Right lobe of liver (tissue), 6 donors: Measurements from ENCODE around the gene GLRA1. TPM values are rescaled to one million over a fixed set of nuclear protein-coding genes. Genes with fewer than 3 reads are reported as not detected.

Experiments
- ATAC-seq, 4 donors: fragments of 200-7000 bp; cut with Tn5 transposase; one replicate each; pipeline ENCODE4 v1.9.1; 2020; ENCODE audit warnings: mild to moderate bottlenecking in 4 of 4, moderate library complexity in 4 of 4
- DNase-seq, 3 donors: peaks; one replicate each; pipeline ENCODE4 v3.0.0-alpha.2; 2020
- H3K27ac ChIP-seq, 3 donors: fragments of 200-600 bp; one replicate each; pipeline ENCODE4 v1.8.0; 2022
- H3K27me3 ChIP-seq, 2 donors: fragments of 200-600 bp; one replicate each; pipeline ENCODE4 v1.8.0; 2022
- H3K36me3 ChIP-seq, 4 donors: fragments of 200-600 bp; sonication (generic) in 1 of 4; one replicate each; pipeline versions ENCODE4 v1.5.1 to v1.8.0; 2017 to 2022; ENCODE audit warnings: control low read depth in 1 of 4
- H3K4me1 ChIP-seq, 4 donors: fragments of 200-600 bp; sonication (generic) in 1 of 4; one replicate each; pipeline versions ENCODE4 v1.5.1 to v1.8.0; 2017 to 2022; ENCODE audit warnings: control low read depth in 1 of 4
- H3K4me3 ChIP-seq, 3 donors: fragments of 200-600 bp; one replicate each; pipeline ENCODE4 v1.8.0; 2022
- H3K9me3 ChIP-seq, 4 donors: fragments of 200-600 bp; sonication (generic) in 1 of 4; one replicate each; pipeline versions ENCODE4 v1.5.1 to v1.8.0; 2017 to 2022; ENCODE audit warnings: control low read depth in 1 of 4
- POLR2A ChIP-seq: fragments of 450-650 bp; IDR thresholded peaks from one replicate; pipeline ENCODE4 v1.6.1; 2017; ENCODE audit warnings: antibody characterized with exemption, mild to moderate bottlenecking
- WGBS: methylation state at CpG from one replicate; pipeline ENCODE4 v1.1.6; 2018; ENCODE audit warnings: low coverage, low lambda C conversion rate; ENCODE audit not compliant: insufficient coverage; ENCODE audit errors: missing lambda C conversion rate; 5-methylcytosine and 5-hydroxymethylcytosine counted together
- intact Hi-C, 2 donors: fragments of 100-400 bp; cut with DNase I; formaldehyde crosslinking; loops; one replicate each; pipeline versions ENCODE4 v1.11.2 to v1.14.1; 2022
- total RNA-seq, 6 experiments: library from RNA; depleted of rRNA in 2 of 6; stranded (reverse); fragments of >200 nt in 2 of 6; fragmentation: NEBNext Ultra II Directional in 3 of 6; extraction: Animal tissue kit (Norgen Biotek cat#: 25700) in 3 of 6; gene quantifications; one replicate each; pipeline versions ENCODE4 v1.1.0 to v1.2.4, GENCODE V29; 2016 to 2023
- TF ChIP-seq, protein P1 (sequence below), 4 donors: fragments of 200-600 bp in 3 of 4; fragments of 450-650 bp in 1 of 4; IDR thresholded peaks; one replicate each; pipeline versions ENCODE4 v1.5.1 to v1.8.0; 2016 to 2022; ENCODE audit warnings: antibody characterized with exemption in 4 of 4, mild to moderate bottlenecking in 2 of 4
- donor health status: DM: no; HTN: yes; CAD: no.
- donor health status: DM: no; HTN: no; CAD: no.
- donor health status: DM: no; HTN: no; CAD: no.
- donor health status: DM: no; HTN: yes; CAD: no.
- donor health status: DM: no; HTN: yes; CAD: no.

GLRA1 gene
- total RNA-seq, 6 experiments from 2014 or later = not detected

DNA sequence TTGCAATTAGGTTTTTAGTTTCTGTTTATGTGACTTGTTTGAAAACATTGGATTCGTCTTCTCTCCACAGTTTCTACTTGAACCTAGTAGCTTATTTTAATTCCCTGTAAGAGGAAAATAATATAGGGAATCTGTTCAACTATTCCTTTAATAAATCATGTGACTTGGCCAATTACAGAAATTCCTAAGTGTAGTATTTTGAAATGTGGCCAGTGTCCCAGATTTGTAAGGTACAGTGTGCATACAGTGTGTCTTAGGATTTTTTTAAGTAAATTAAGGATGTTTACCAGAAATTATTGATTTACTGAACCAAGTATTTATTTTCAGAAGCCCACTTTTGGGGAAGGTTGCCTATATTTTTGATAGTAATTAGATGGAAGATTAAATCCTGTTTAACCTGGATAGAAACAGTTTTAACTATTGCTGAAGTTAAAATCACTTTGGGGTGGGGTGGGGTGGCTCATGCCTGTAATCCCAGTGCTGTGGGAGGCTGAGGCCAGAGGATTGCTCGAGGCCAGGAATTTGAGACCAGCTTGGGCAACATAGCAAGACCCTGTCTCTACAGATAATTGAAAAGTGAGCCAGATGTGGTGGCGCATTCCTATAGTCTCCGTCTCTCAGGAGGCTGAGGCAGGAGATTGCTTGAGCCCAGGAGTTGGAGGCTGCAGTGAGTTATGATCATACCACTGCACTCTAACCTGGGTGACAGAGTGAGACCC, 116.0 kb downstream of the GLRA1 start:
- Histone ChIP-seq H3K36me3 (peaks cover 6 to 43% (median 7%) of the 10 kb centered on the region in 4 donors), H3K27me3 (no peaks in the 10 kb centered on the region), H3K4me3 (no peak overlapping the region), H3K27ac (no peak overlapping the region), H3K9me3 (no peaks in the 10 kb centered on the region), H3K4me1 (no peaks in the 10 kb centered on the region)
- 94% methylated on average over 3 of the region's 4 CpGs for WGBS
- no peak for TF ChIP-seq POLR2A
- TF ChIP-seq, protein P1, sequence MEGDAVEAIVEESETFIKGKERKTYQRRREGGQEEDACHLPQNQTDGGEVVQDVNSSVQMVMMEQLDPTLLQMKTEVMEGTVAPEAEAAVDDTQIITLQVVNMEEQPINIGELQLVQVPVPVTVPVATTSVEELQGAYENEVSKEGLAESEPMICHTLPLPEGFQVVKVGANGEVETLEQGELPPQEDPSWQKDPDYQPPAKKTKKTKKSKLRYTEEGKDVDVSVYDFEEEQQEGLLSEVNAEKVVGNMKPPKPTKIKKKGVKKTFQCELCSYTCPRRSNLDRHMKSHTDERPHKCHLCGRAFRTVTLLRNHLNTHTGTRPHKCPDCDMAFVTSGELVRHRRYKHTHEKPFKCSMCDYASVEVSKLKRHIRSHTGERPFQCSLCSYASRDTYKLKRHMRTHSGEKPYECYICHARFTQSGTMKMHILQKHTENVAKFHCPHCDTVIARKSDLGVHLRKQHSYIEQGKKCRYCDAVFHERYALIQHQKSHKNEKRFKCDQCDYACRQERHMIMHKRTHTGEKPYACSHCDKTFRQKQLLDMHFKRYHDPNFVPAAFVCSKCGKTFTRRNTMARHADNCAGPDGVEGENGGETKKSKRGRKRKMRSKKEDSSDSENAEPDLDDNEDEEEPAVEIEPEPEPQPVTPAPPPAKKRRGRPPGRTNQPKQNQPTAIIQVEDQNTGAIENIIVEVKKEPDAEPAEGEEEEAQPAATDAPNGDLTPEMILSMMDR (IDR thresholded peaks at IDR 0.05) = no peak
- no peak for ATAC-seq
- intact Hi-C loops = no loop called here
- no peak for DNase-seq

DNA sequence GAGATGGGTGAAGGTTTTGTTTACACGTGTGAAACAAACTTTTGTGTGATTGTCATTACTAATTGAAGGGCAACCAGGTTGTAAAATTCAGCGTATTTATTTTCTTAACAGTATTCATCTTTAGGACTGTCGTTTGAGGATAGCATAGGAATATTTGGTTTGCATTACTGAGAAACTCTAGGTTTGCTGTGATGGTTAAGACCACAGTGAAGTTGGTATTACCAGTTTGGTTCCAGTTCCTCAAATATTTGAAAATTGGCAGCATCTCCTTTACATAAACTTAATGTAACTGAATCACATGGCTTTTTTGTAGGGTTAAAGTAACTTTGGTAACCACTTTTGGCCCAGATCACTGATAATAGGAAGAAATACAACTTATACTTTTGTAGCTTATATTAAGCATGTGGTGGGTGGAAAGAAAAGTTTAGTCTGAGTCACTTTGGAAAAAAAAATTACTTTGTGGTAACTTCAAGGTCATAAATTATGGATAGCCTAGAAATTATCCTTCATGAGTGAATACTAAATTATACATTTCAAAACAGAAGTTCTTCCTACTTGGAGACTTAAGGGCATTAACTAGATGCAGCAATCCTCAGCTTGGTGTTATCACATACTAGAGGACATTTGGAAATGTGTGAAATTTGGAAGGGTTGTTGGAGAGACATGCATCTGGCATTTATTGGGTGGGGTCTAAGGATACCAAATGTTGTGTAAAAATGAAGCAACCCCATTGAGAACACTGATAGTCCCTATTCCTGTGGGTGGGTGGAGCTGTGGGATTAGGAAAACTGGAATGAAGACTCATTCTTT, 119.0 kb downstream of the GLRA1 start:
- H3K4me1 ChIP-seq = no peaks in the 10 kb centered on the region
- H3K9me3 ChIP-seq = no peaks in the 10 kb centered on the region
- intact Hi-C loops = no loop called here
- H3K4me3 ChIP-seq = no peak overlapping the region
- WGBS = 90% methylated on average over 3 of the region's 3 CpGs
- TF ChIP-seq, protein P1 (IDR thresholded peaks at IDR 0.05) = no peak
- TF ChIP-seq POLR2A = no peak
- DNase-seq (no peak), ATAC-seq (no peak)
- H3K36me3 ChIP-seq = peaks cover 8 to 67% (median 25%) of the 10 kb centered on the region in 4 donors
- no peaks in the 10 kb centered on the region for H3K27me3 ChIP-seq
- no peak overlapping the region for H3K27ac ChIP-seq

DNA sequence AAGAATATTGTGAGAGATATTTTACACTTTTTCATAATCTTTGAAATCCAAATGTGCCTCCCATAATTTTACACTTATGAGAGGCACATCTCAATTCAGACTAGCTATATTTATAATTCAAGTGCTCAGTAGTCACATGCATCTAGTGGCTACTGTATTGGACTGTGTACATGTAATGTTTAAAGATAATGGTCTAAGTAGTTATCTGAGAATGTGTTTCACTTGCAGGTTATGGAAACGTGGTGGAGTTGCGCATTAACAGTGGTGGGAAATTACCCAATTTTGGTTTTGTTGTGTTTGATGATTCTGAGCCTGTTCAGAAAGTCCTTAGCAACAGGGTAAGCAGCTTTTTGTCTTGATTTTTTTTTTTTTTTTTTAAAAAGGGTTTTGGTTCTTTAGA, 124.1 kb downstream of the GLRA1 start:
- Histone ChIP-seq H3K36me3 (peaks cover 8 to 96% (median 42%) of the 10 kb centered on the region in 4 donors), H3K27me3 (no peaks in the 10 kb centered on the region), H3K9me3 (no peaks in the 10 kb centered on the region), H3K4me1 (no peaks in the 10 kb centered on the region), H3K27ac (no peak overlapping the region), H3K4me3 (no peak overlapping the region)
- WGBS = 59% methylated on average over 2 of the region's 2 CpGs
- intact Hi-C loops = no loop called here
- no peak for TF ChIP-seq POLR2A
- TF ChIP-seq, protein P1 (IDR thresholded peaks at IDR 0.05) = no peak
- ATAC-seq (no peak), DNase-seq (no peak)

DNA sequence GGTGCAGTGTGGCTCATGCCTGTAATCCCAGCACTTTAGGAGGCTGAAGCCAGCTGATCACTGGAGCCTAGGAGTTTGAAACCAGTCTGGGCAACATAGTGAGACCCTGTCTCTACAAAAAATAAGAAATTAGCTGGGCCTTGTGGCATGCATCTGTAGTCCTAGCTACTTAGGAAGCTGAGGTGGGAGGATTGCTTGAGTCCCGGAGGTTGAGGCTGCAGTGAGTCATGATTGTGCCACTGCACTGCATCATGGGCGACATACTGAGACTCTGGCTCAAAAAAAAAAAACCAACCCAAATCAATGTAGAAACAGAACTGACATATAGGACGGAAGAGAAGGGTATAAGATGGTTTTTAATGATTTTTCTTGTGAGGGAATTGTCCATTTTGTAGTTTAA, 125.2 kb downstream of the GLRA1 start:
- ATAC-seq = no peak
- 89% methylated on average over 3 of the region's 3 CpGs for whole genome bisulfite sequencing
- Histone ChIP-seq H3K27ac (no peak overlapping the region), H3K4me1 (no peaks in the 10 kb centered on the region), H3K36me3 (peaks cover 16 to 100% (median 48%) of the 10 kb centered on the region in 4 donors), H3K4me3 (no peak overlapping the region), H3K9me3 (no peaks in the 10 kb centered on the region), H3K27me3 (no peaks in the 10 kb centered on the region)
- TF ChIP-seq, protein P1 (IDR thresholded peaks at IDR 0.05) = no peak
- TF ChIP-seq POLR2A = no peak
- DNase-seq = no peak
- intact Hi-C loops = no loop called here
